ENCODE data around the gene MUCL1.

GRCh38 chr12:54824402-54824801 lies 29.9 kb upstream of the MUCL1 start:
- TF ChIP-seq POLR2A (IDR thresholded peaks at IDR 0.05; ENCODE audit: low read depth, low read length): no peak
- no peak for TF ChIP-seq CTCF (IDR thresholded peaks at IDR 0.05; ENCODE audit: extremely low read depth in 1 of 2, insufficient read depth in 1 of 2, low read depth in 1 of 2, low read length in 2 of 2)
- no peak for TF ChIP-seq POLR2AphosphoS5 (IDR thresholded peaks at IDR 0.05; ENCODE audit: insufficient read depth, low read depth, low read length)
- TF ChIP-seq JUN (IDR thresholded peaks at IDR 0.05; ENCODE audit: borderline replicate concordance, insufficient read depth, insufficient read length, low read depth): no peak
- no peak for TF ChIP-seq MAX (IDR thresholded peaks at IDR 0.05; ENCODE audit: insufficient read depth, insufficient read length)
